AG04450 (cell line): ENCODE results near the gene AKAP6. TPM values are rescaled to one million over a fixed set of nuclear protein-coding genes. Genes with fewer than 3 reads are reported as not detected.

Source experiments
- CTCF ChIA-PET: fragments of 300-600, 350-600 bp; formaldehyde crosslinking; extraction: SDS; loops from one replicate; lab custom pipeline; 2022; ENCODE audit warnings: antibody characterized with exemption, inconsistent platforms; lab: Charles Lee
- POLR2A ChIA-PET: fragments of 350-600 bp; formaldehyde crosslinking; extraction: SDS; loops from one replicate; lab custom pipeline; 2021; ENCODE audit warnings: antibody characterized with exemption, inconsistent platforms; lab: Yijun Ruan, JAX
- DNase-seq: peaks from one replicate; pipeline ENCODE4 v3.0.0-alpha.2; 2011; ENCODE audit warnings: low read depth, low spot score
- H3K27ac ChIP-seq: one replicate; pipeline ENCODE4 v1.5.1; 2012; ENCODE audit warnings: low read depth, low read length, control low read depth
- H3K27me3 ChIP-seq: one replicate; pipeline ENCODE4 v1.6.0; 2012; ENCODE audit warnings: low read length; ENCODE audit not compliant: control insufficient read depth, insufficient read depth
- H3K4me3 ChIP-seq: 2 replicates; pipeline ENCODE4 v1.5.1; 2011; ENCODE audit warnings: mild to moderate bottlenecking, low read depth, low read length, control low read depth
- H3K9me3 ChIP-seq: 2 replicates; pipeline ENCODE4 v1.5.1; 2012; ENCODE audit warnings: low read length; ENCODE audit not compliant: control insufficient read depth, insufficient read depth
- polyA plus RNA-seq: library from polyadenylated mRNA; depleted of rRNA; stranded (reverse); fragments of >200 nt; gene quantifications from 2 replicates; pipeline ENCODE4 v1.2.3, GENCODE V29; 2011
- TF ChIP-seq, protein P1 (sequence below): IDR thresholded peaks from 2 replicates; pipeline ENCODE4 v1.5.1; 2011; ENCODE audit warnings: low read depth, low read length, control low read depth, inconsistent platforms

AKAP6 gene
- polyA plus RNA-seq, 1 experiment: 0.78 TPM

DNA sequence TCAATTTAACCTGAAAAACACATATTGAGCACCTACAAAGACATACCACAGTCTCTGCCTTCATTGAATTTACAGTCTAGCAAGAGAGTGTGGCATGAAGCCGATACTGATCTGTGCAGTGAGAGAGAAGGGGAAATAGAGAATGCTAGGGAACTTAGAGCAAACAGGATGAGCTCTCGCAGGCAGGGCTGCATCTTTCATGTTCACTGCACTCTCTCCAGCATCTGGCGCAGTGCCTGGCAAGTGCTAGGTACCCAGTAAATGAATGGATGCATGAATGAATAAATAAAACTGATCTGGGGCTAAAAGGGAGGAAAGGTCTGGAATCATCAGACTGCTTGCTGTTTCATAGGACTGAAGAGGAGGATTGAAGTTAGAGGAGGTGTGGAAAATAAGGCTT is 353.1 kb downstream of the AKAP6 start:
- Histone ChIP-seq H3K27me3 (no peaks in the 10 kb centered on the region), H3K4me3 (no peak overlapping the region), H3K9me3 (no peaks in the 10 kb centered on the region), H3K27ac (no peak overlapping the region)
- TF ChIP-seq, protein P1, sequence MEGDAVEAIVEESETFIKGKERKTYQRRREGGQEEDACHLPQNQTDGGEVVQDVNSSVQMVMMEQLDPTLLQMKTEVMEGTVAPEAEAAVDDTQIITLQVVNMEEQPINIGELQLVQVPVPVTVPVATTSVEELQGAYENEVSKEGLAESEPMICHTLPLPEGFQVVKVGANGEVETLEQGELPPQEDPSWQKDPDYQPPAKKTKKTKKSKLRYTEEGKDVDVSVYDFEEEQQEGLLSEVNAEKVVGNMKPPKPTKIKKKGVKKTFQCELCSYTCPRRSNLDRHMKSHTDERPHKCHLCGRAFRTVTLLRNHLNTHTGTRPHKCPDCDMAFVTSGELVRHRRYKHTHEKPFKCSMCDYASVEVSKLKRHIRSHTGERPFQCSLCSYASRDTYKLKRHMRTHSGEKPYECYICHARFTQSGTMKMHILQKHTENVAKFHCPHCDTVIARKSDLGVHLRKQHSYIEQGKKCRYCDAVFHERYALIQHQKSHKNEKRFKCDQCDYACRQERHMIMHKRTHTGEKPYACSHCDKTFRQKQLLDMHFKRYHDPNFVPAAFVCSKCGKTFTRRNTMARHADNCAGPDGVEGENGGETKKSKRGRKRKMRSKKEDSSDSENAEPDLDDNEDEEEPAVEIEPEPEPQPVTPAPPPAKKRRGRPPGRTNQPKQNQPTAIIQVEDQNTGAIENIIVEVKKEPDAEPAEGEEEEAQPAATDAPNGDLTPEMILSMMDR: no peak
- ChIA-PET CTCF (no interaction called here), POLR2A (no interaction called here)
- DNase-seq: no peak

DNA sequence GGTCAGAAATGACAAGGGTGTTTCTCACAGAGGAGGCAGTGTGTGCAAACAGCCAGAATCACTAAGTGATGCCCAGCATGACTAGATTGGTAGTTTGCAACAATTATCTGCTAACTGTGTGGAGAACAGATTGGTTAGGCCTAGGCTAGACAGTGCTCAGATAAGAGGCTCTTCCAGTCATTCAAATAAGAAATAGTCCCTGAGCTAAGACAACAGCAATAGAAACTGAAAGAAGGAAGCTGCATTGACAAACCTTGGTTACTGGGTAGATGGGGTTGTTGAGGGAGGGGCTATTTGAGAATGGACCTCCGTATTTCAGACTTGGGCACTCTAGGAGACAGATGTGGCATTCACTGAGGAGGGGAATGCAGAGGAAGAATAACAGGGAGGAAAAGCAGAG is 354.6 kb downstream of the AKAP6 start:
- no peaks in the 10 kb centered on the region for H3K9me3 ChIP-seq
- no peaks in the 10 kb centered on the region for H3K27me3 ChIP-seq
- H3K4me3 ChIP-seq: no peak overlapping the region
- H3K27ac ChIP-seq: no peak overlapping the region
- no peak for DNase-seq
- TF ChIP-seq, protein P1: no peak
- ChIA-PET POLR2A (no interaction called here), CTCF (no interaction called here)

DNA sequence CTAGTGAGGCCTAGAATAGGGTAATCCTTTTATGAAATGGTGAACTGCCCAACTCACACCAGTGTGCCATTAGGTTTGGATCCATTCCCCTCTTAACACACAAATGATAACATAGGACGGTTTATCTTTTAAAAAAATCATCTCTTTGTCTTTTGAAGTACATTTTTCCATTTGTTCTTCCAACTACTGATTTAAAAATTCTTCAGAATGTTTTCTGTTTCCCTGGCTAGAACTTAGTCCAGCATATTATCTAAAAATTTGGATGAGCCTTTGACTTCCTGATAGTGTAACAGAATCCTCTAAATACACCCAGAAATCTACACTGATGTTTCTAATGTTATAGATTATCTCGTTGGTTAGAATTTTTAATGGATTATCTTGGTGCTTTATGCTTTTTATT is 359.8 kb downstream of the AKAP6 start:
- ChIA-PET CTCF (no interaction called here), POLR2A (no interaction called here)
- H3K9me3 ChIP-seq: no peaks in the 10 kb centered on the region
- no peak overlapping the region for H3K27ac ChIP-seq
- H3K4me3 ChIP-seq: no peak overlapping the region
- TF ChIP-seq, protein P1: no peak
- no peak for DNase-seq
- H3K27me3 ChIP-seq: no peaks in the 10 kb centered on the region

DNA sequence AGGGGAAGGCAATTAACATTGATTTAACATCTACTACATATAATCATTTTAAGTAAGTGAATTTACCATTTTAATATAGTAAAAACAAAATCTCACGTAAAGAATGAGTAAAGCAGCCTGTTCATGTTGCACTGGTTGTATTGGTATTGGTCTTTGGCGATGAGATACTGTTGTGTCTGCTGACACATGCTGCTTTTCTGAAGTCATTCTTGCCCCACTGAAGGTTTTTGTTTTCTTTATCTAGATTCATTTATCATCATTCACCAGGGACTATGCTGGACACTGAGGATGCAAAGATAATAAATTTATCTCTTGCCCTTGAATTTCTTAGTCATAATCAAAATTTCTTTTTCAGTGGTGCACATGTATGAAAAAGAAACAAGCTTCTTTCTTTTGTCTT is 363.3 kb downstream of the AKAP6 start:
- H3K9me3 ChIP-seq: no peaks in the 10 kb centered on the region
- ChIA-PET POLR2A (interaction anchor here (0.6 kb wide), 1 partner anchor 220 kb away, joined by 3 read pairs; no protein-coding TSS in a partner anchor), CTCF (no interaction called here)
- DNase-seq: no peak
- H3K4me3 ChIP-seq: no peak overlapping the region
- TF ChIP-seq, protein P1: no peak
- H3K27me3 ChIP-seq: no peaks in the 10 kb centered on the region
- no peak overlapping the region for H3K27ac ChIP-seq

DNA sequence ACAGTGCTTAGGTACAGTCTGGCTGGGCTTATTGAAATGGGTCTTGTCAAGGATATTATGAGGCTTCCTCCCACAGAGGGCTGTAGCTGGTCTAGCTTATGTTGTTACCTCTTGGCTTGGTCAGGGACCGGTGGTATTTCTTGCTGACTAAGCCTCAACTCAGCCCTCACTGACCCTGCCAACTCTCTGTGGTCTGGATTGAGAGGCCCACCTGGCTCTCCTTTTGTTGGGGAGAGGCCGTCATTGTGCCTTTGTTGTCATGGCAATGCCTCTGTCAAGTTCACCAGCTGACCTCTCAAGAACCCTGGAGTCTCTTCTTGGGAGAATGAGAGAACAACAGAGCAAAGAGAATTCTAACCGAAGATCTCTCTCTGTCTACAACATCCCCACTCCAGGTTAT is 364.0 kb downstream of the AKAP6 start:
- POLR2A ChIA-PET: interaction anchor here (0.6 kb wide), 1 partner anchor 72 kb away, joined by 3 read pairs; no protein-coding TSS in a partner anchor
- no peak overlapping the region for H3K4me3 ChIP-seq
- CTCF ChIA-PET: interaction anchor here (0.6 kb wide), 1 partner anchor 20 kb away, joined by 3 read pairs; no protein-coding TSS in a partner anchor
- H3K27me3 ChIP-seq: no peaks in the 10 kb centered on the region
- no peaks in the 10 kb centered on the region for H3K9me3 ChIP-seq
- DNase-seq: no peak
- no peak overlapping the region for H3K27ac ChIP-seq
- TF ChIP-seq, protein P1: no peak
